ENCODE results near the gene CD200R1L.

Gene CD200R1L, protein sequence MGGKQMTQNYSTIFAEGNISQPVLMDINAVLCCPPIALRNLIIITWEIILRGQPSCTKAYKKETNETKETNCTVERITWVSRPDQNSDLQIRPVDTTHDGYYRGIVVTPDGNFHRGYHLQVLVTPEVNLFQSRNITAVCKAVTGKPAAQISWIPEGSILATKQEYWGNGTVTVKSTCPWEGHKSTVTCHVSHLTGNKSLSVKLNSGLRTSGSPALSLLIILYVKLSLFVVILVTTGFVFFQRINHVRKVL

DNA sequence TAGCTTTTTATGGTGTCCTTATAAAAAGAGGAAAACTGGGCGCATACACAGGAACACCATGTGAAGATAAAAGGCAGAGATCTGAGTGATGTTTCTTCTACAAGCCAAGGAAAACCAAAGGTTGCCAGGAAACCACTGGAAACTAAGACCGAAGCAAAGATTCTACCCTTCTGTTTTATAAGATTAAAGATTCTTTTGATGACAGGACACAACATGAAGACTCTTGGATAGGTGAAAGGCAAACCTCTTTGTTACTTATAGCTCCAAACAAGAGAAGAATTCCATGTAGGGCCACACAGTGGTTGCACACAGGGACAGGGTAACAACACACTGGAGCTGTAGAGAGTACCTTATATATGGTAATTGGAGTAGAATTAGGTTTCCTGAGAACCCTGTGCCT, at the start of gene CD200R1L:
Gene CD200R1L (minus strand): TSS at position 101 of the 400 bp plus-strand sequence. CDS start 17,497 bp downstream, outside the sequence.
- no peaks in the 10 kb centered on the region for H3K9me3 ChIP-seq (ENCODE audit: low read length)
- peaks cover 6% of the 10 kb centered on the region for H3K4me1 ChIP-seq (ENCODE audit: insufficient read depth, low read length, severe bottlenecking)
- no peak within 1 kb of the TSS for H3K27ac ChIP-seq (ENCODE audit: low read depth, low read length, poor library complexity, severe bottlenecking)
- no peaks in the 10 kb centered on the region for H3F3A ChIP-seq (ENCODE audit: insufficient read depth, low read length)
- no peaks in the 10 kb centered on the region for H4K20me1 ChIP-seq (ENCODE audit: insufficient read depth, low read length)
- TF ChIP-seq, protein P1, sequence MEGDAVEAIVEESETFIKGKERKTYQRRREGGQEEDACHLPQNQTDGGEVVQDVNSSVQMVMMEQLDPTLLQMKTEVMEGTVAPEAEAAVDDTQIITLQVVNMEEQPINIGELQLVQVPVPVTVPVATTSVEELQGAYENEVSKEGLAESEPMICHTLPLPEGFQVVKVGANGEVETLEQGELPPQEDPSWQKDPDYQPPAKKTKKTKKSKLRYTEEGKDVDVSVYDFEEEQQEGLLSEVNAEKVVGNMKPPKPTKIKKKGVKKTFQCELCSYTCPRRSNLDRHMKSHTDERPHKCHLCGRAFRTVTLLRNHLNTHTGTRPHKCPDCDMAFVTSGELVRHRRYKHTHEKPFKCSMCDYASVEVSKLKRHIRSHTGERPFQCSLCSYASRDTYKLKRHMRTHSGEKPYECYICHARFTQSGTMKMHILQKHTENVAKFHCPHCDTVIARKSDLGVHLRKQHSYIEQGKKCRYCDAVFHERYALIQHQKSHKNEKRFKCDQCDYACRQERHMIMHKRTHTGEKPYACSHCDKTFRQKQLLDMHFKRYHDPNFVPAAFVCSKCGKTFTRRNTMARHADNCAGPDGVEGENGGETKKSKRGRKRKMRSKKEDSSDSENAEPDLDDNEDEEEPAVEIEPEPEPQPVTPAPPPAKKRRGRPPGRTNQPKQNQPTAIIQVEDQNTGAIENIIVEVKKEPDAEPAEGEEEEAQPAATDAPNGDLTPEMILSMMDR (IDR thresholded peaks at IDR 0.05; ENCODE audit: low read length): no peak
- TF ChIP-seq EZH2 (IDR thresholded peaks at IDR 0.05; ENCODE audit: borderline replicate concordance, low read length): no peak
- no peak within 1 kb of the TSS for H2AFZ ChIP-seq (ENCODE audit: low read length)
- no peaks in the 10 kb centered on the region for H3K27me3 ChIP-seq (ENCODE audit: insufficient read depth, low read length)
- no peaks in the 10 kb centered on the region for H3K36me3 ChIP-seq (ENCODE audit: insufficient read depth, low read length)
- no peaks in the 10 kb centered on the region for H3K9me2 ChIP-seq (ENCODE audit: low read depth, low read length)
- no peak within 1 kb of the TSS for H3K9ac ChIP-seq (ENCODE audit: low read length)
- H3K79me2 ChIP-seq (ENCODE audit: insufficient read depth, low read length): no peaks in the 10 kb centered on the region
- H3K4me2 ChIP-seq (ENCODE audit: low read length): no peak within 1 kb of the TSS
- no peak within 1 kb of the TSS for H3K4me3 ChIP-seq (ENCODE audit: low read depth, low read length, poor library complexity, severe bottlenecking)

DNA sequence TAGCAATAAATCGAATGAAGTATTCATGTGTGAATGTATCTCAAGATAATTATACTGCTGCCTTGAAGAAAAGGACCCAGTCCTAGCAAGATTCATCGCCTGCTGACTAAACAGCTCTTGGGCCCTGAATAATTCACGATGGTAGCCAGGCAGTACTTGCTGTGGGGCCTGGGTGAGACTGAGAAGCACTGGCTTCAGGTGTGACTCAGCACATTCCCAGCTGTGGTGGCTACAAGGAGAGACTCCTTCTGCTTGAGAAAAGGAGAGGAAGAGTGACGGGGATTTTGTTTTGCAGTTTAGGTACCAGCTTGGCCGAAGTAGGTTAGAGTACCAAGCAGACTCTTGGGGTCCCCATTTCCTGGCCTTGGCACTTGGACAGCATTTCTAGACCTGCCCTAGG, 47.6 kb upstream of the CD200R1L start:
- Histone ChIP-seq H3K79me2 (ENCODE audit: insufficient read depth, low read length) (no peaks in the 10 kb centered on the region), H3K27me3 (ENCODE audit: insufficient read depth, low read length) (no peaks in the 10 kb centered on the region), H2AFZ (ENCODE audit: low read length) (no peak overlapping the region), H4K20me1 (ENCODE audit: insufficient read depth, low read length) (no peaks in the 10 kb centered on the region), H3K4me2 (ENCODE audit: low read length) (no peak overlapping the region), H3F3A (ENCODE audit: insufficient read depth, low read length) (no peaks in the 10 kb centered on the region), H3K4me3 (ENCODE audit: low read depth, low read length, poor library complexity, severe bottlenecking) (no peak overlapping the region), H3K9ac (ENCODE audit: low read length) (no peak overlapping the region), H3K9me2 (ENCODE audit: low read depth, low read length) (no peaks in the 10 kb centered on the region), H3K27ac (ENCODE audit: low read depth, low read length, poor library complexity, severe bottlenecking) (no peak overlapping the region), H3K9me3 (ENCODE audit: low read length) (no peaks in the 10 kb centered on the region), H3K4me1 (ENCODE audit: insufficient read depth, low read length, severe bottlenecking) (no peaks in the 10 kb centered on the region), H3K36me3 (ENCODE audit: insufficient read depth, low read length) (no peaks in the 10 kb centered on the region)
- TF ChIP-seq, protein P1 (IDR thresholded peaks at IDR 0.05; ENCODE audit: low read length): no peak
- TF ChIP-seq EZH2 (IDR thresholded peaks at IDR 0.05; ENCODE audit: borderline replicate concordance, low read length): no peak

DNA sequence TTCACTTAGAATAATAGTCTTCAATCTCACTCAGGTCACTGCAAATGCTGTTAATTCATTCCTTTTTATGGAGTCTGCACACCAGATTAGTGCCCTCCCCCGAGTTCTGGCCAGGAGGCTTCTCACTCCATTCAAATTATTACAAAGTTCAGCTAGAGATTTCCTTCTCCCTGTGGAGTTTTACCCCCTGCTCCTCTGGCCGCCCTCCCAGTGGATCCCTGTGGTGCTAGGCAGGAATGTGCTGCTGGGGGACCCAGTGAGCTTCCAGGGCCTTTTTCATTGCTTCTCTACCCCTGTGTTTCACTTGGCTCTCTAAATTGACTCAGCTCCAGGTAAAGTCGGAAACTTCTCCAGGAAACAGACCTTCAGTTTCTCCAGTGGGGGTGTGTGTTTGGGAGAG, 42.7 kb upstream of the CD200R1L start:
- no peak overlapping the region for H3K4me3 ChIP-seq (ENCODE audit: low read depth, low read length, poor library complexity, severe bottlenecking)
- H3K27me3 ChIP-seq (ENCODE audit: insufficient read depth, low read length): no peaks in the 10 kb centered on the region
- no peaks in the 10 kb centered on the region for H3K9me3 ChIP-seq (ENCODE audit: low read length)
- H3K9me2 ChIP-seq (ENCODE audit: low read depth, low read length): no peaks in the 10 kb centered on the region
- TF ChIP-seq EZH2 (IDR thresholded peaks at IDR 0.05; ENCODE audit: borderline replicate concordance, low read length): no peak
- TF ChIP-seq, protein P1 (IDR thresholded peaks at IDR 0.05; ENCODE audit: low read length): no peak
- H3K27ac ChIP-seq (ENCODE audit: low read depth, low read length, poor library complexity, severe bottlenecking): no peak overlapping the region
- no peaks in the 10 kb centered on the region for H4K20me1 ChIP-seq (ENCODE audit: insufficient read depth, low read length)
- H3K79me2 ChIP-seq (ENCODE audit: insufficient read depth, low read length): no peaks in the 10 kb centered on the region
- H3F3A ChIP-seq (ENCODE audit: insufficient read depth, low read length): no peaks in the 10 kb centered on the region
- no peak overlapping the region for H2AFZ ChIP-seq (ENCODE audit: low read length)
- peaks cover 9% of the 10 kb centered on the region for H3K4me1 ChIP-seq (ENCODE audit: insufficient read depth, low read length, severe bottlenecking)
- no peak overlapping the region for H3K4me2 ChIP-seq (ENCODE audit: low read length)
- no peaks in the 10 kb centered on the region for H3K36me3 ChIP-seq (ENCODE audit: insufficient read depth, low read length)
- no peak overlapping the region for H3K9ac ChIP-seq (ENCODE audit: low read length)

Data from OCI-LY1 (cell line).